Activated CD8-positive, alpha-beta memory T cell treated with anti-CD3 and anti-CD28 coated beads for 36 hours (primary cell): ENCODE results near the gene ZDHHC8. TPM values are rescaled to one million over a fixed set of nuclear protein-coding genes. Genes with fewer than 3 reads are reported as not detected.

Experiments
- CTCF ChIA-PET: fragments of 350-600 bp; sonication (Branson Sonifier 250); formaldehyde crosslinking; loops from one replicate; lab custom pipeline; 2021; ENCODE audit warnings: antibody characterized with exemption; lab: Charles Lee
- POLR2A ChIA-PET: fragments of 350-600 bp; sonication (Branson Sonifier 250); formaldehyde crosslinking; loops from one replicate; lab custom pipeline; 2021; ENCODE audit warnings: antibody characterized with exemption; lab: Charles Lee
- total RNA-seq, 2 experiments: library from RNA; stranded (reverse); gene quantifications; one replicate each; pipeline ENCODE4 v1.2.3, GENCODE V29; 2021

Gene ZDHHC8
- total RNA-seq, 2 experiments from 2014 or later, result 86.6 to 87.0 TPM

- ChIA-PET CTCF (no interaction called here), POLR2A (no interaction called here)
Measured at GRCh38 chr22:20192293-20192971, 60.8 kb downstream of the ZDHHC8 start.

GRCh38 chr22:20192972-20193760, 61.6 kb downstream of the ZDHHC8 start:
- CTCF ChIA-PET, result no interaction called here

GRCh38 chr22:20193761-20194494, 62.3 kb downstream of the ZDHHC8 start:
- ChIA-PET CTCF (no interaction called here), POLR2A (no interaction called here)

More at GRCh38 chr22:20192972-20193760, 61.6 kb downstream of the ZDHHC8 start:
- POLR2A ChIA-PET, result no interaction called here

- ChIA-PET CTCF (interaction anchor here (1.2 kb wide), 1 partner anchor 8 kb away, joined by 3 read pairs; no protein-coding TSS in a partner anchor), POLR2A (no interaction called here)
Measured at GRCh38 chr22:20194681-20195593, 63.3 kb downstream of the ZDHHC8 start.

GRCh38 chr22:20196094-20196842, 64.7 kb downstream of the ZDHHC8 start:
- ChIA-PET POLR2A (no interaction called here), CTCF (interaction anchor here (0.6 to 1.2 kb wide), 2 partner anchors 10 to 1051 kb away, joined by 3 read pairs; no protein-coding TSS in a partner anchor)

Other genes with a start within 250 kb of the ZDHHC8 start
- gene COMT, start 190.0 kb upstream of the ZDHHC8 start, total RNA-seq, result 10 to 100 TPM; 92.1 to 96.2 TPM
- 10 to 100 TPM; 24.9 to 29.2 TPM for gene TXNRD2, start 190.0 kb upstream of the ZDHHC8 start, total RNA-seq
- gene ARVCF, start 115.0 kb upstream of the ZDHHC8 start, total RNA-seq, result 1 to 10 TPM in 1 of 2 experiments, under 1 TPM in 1; 0.70 to 1.8 TPM
- 10 to 100 TPM; 21.3 to 23.0 TPM for gene TANGO2, start 110.7 kb upstream of the ZDHHC8 start, total RNA-seq
- 10 to 100 TPM; 64.9 to 67.9 TPM for gene DGCR8, start 51.6 kb upstream of the ZDHHC8 start, total RNA-seq
- 100 to 1,000 TPM; 446 to 470 TPM for gene RANBP1, start 15.7 kb upstream of the ZDHHC8 start, total RNA-seq
- 100 to 1,000 TPM; 122 to 125 TPM for gene TRMT2A, start 14.6 kb upstream of the ZDHHC8 start, total RNA-seq
- gene CCDC188, start 19.3 kb downstream of the ZDHHC8 start, total RNA-seq, result not detected
- gene RTN4R, start 136.5 kb downstream of the ZDHHC8 start, total RNA-seq, result 1 to 10 TPM; 2.3 to 2.4 TPM
- gene DGCR6L, start 188.3 kb downstream of the ZDHHC8 start, total RNA-seq, result 10 to 100 TPM; 40.4 to 41.2 TPM